ENCODE measurements around the gene KLF6.

DNA sequence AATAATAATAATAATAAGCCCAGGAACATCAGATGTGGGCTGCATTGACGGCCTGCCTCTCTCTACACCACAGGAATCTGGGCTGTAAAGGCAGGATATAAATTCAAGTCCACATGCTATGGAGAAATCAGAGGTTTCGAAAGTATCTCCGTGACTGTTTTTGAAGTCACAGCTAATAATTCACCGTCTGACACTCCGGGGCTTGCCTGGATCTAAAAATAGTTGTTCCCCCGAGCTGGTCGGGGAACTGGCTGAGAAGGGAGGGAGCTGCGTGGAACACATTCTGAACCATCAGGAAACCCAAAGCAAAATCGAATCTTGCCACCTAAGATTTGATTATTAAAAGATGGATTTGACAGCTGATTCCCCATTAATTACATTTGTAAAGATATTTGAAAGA is 35.4 kb downstream of the KLF6 start:
- TF ChIP-seq, protein P1, sequence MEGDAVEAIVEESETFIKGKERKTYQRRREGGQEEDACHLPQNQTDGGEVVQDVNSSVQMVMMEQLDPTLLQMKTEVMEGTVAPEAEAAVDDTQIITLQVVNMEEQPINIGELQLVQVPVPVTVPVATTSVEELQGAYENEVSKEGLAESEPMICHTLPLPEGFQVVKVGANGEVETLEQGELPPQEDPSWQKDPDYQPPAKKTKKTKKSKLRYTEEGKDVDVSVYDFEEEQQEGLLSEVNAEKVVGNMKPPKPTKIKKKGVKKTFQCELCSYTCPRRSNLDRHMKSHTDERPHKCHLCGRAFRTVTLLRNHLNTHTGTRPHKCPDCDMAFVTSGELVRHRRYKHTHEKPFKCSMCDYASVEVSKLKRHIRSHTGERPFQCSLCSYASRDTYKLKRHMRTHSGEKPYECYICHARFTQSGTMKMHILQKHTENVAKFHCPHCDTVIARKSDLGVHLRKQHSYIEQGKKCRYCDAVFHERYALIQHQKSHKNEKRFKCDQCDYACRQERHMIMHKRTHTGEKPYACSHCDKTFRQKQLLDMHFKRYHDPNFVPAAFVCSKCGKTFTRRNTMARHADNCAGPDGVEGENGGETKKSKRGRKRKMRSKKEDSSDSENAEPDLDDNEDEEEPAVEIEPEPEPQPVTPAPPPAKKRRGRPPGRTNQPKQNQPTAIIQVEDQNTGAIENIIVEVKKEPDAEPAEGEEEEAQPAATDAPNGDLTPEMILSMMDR (conservative IDR thresholded peaks at IDR 0.05; ENCODE audit: low read depth, low read length), result no peak
- TF ChIP-seq EZH2 (IDR thresholded peaks at IDR 0.05; ENCODE audit: borderline replicate concordance, low read depth, low read length, poor library complexity, severe bottlenecking), result no peak

Data from A673 (cell line).